Ectodermal cell (in vitro differentiated cells): Measurements from ENCODE around the gene MYCBP2.

Experiments used
- H3K27ac ChIP-seq: 2 replicates; pipeline ENCODE4 v1.7.0; 2013; ENCODE audit warnings: mild to moderate bottlenecking, low read depth, low read length; ENCODE audit not compliant: insufficient read depth, poor library complexity, severe bottlenecking
- H3K27me3 ChIP-seq: 2 replicates; pipeline ENCODE4 v1.7.0; 2013; ENCODE audit warnings: mild to moderate bottlenecking, low read length; ENCODE audit not compliant: insufficient read depth, control insufficient read depth, poor library complexity, severe bottlenecking
- H3K36me3 ChIP-seq: one replicate; pipeline ENCODE4 v1.7.0; 2013; ENCODE audit warnings: low read length; ENCODE audit not compliant: control insufficient read depth, insufficient read depth
- H3K4me1 ChIP-seq: one replicate; pipeline ENCODE4 v1.7.0; 2013; ENCODE audit warnings: low read length; ENCODE audit not compliant: control insufficient read depth, insufficient read depth
- H3K4me3 ChIP-seq: 2 replicates; pipeline ENCODE4 v1.7.0; 2013; ENCODE audit warnings: low read depth, low read length, control low read depth; ENCODE audit not compliant: insufficient read depth
- H3K9me3 ChIP-seq: 2 replicates; pipeline ENCODE4 v1.7.0; 2013; ENCODE audit warnings: mild to moderate bottlenecking, low read length, moderate library complexity; ENCODE audit not compliant: control insufficient read depth
- WGBS, 2 experiments: methylation state at CpG; one replicate each; pipeline ENCODE4 v1.1.7; 2013; ENCODE audit warnings: missing lambda C conversion rate in 2 of 2; 5-methylcytosine and 5-hydroxymethylcytosine counted together

MYCBP2 gene

DNA sequence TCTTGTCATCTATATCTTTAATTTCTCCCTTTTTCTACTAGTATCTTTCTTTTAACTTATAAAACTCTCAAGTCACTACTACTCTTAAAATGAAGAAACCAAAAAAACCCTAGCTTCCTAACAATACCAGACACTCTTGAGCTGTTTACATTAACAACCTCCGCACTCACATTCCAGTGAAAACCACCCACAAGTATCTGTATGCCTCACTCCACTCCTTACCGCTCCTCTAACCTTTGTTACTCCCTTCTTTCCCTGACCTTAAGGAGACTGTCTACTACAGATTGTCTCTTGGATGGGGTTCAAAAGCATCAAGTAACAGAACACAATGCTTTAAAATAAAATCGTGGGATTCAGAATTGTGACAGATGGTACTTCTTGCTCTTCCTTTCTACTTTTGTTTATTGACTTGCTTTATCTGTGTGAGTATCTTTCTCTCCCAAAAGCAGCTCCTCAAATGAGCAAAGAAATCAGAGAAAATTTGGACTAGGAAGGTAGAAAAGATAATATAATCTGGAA is 189.9 kb downstream of the MYCBP2 start:
- H3K4me3 ChIP-seq: no peak overlapping the region
- H3K27ac ChIP-seq: no peak overlapping the region
- H3K36me3 ChIP-seq: no peaks in the 10 kb centered on the region
- no peaks in the 10 kb centered on the region for H3K27me3 ChIP-seq
- no peaks in the 10 kb centered on the region for H3K9me3 ChIP-seq
- H3K4me1 ChIP-seq: no peaks in the 10 kb centered on the region
- WGBS, 2 experiments: 85 to 92% methylated on average over 3 of the region's 3 CpGs

DNA sequence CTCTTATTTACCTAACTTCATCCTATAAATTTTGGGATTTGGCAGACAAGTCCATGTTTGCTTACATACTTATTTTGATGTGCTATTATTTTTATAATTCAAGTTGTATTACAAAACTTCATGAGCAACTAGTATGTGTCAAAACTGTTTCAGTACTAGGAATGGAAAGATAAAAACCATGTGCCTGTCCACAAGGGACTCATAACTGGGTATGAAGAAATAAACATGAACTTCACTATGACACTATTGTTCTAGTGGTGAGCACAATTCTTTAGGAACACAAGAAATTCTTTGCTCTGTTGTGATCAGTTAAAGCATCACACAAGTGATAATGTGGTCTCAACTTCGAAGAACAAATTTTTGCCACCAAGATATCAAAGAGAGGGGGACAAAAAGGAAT is 202.5 kb downstream of the MYCBP2 start:
- WGBS, 2 experiments: 100% methylated on average over 1 of the region's 1 CpG
- Histone ChIP-seq H3K4me3 (no peak overlapping the region), H3K27ac (no peak overlapping the region), H3K4me1 (no peaks in the 10 kb centered on the region), H3K36me3 (no peaks in the 10 kb centered on the region), H3K27me3 (no peaks in the 10 kb centered on the region), H3K9me3 (no peaks in the 10 kb centered on the region)

DNA sequence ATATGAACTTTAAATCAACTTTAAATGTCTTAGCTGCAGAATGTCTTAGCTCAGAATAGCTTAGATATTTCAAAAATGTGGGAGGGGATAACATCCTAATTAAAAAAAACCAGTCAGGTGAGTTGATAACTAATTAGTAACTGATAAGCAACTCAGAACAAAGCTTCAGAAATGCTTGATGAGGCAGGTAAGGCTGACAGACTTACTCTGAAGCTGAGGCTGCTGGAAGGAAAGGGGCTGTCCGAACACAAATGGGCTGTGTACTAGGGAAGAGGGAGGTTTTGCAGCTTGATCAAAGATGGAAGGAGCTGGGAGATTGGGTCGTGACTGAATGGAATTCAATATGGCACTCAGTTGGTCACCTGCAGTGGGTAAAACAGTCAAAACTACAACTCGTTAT is 208.8 kb downstream of the MYCBP2 start:
- Histone ChIP-seq H3K27me3 (no peaks in the 10 kb centered on the region), H3K4me1 (no peaks in the 10 kb centered on the region), H3K9me3 (no peaks in the 10 kb centered on the region), H3K36me3 (no peaks in the 10 kb centered on the region), H3K27ac (no peak overlapping the region), H3K4me3 (no peak overlapping the region)
- WGBS, 2 experiments: 87 to 94% methylated on average over 2 to 3 of the region's 3 CpGs

GRCh38 chr13:77114271-77114670 is 212.6 kb downstream of the MYCBP2 start:
- H3K4me1 ChIP-seq: no peaks in the 10 kb centered on the region
- no peaks in the 10 kb centered on the region for H3K36me3 ChIP-seq
- H3K9me3 ChIP-seq: no peaks in the 10 kb centered on the region
- H3K27me3 ChIP-seq: no peaks in the 10 kb centered on the region
- H3K27ac ChIP-seq: no peak overlapping the region
- H3K4me3 ChIP-seq: no peak overlapping the region

DNA sequence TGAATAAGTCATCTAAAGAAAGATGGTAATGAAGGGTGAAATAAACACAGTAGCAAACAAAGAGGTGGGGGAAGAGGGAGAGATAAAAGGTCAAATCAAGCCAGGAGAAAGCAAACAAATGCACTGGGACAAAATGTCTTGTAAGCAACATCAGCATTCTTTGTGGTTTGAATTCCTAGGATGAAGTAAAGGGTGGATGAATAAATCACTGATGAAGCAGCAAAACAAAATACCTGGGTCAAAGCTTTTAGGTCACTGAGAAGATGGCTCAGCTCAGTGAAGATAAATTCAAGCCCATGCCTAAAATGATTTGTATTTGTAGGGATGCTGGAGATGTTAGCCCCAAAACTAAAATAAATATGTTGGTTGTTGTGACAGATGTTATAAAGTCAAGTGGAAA is 213.4 kb downstream of the MYCBP2 start:
- no peaks in the 10 kb centered on the region for H3K36me3 ChIP-seq
- H3K27me3 ChIP-seq: no peaks in the 10 kb centered on the region

GRCh38 chr13:77105051-77105450 is 221.8 kb downstream of the MYCBP2 start:
- Histone ChIP-seq H3K36me3 (no peaks in the 10 kb centered on the region), H3K4me1 (no peaks in the 10 kb centered on the region), H3K27me3 (no peaks in the 10 kb centered on the region), H3K27ac (no peak overlapping the region), H3K4me3 (no peak overlapping the region), H3K9me3 (no peaks in the 10 kb centered on the region)
- 86 to 88% methylated on average over 2 of the region's 2 CpGs for WGBS, 2 experiments

More for the DNA sequence above, 213.4 kb downstream of the MYCBP2 start:
- H3K27ac ChIP-seq: no peak overlapping the region
- no peaks in the 10 kb centered on the region for H3K4me1 ChIP-seq
- H3K9me3 ChIP-seq: no peaks in the 10 kb centered on the region
- H3K4me3 ChIP-seq: no peak overlapping the region

DNA sequence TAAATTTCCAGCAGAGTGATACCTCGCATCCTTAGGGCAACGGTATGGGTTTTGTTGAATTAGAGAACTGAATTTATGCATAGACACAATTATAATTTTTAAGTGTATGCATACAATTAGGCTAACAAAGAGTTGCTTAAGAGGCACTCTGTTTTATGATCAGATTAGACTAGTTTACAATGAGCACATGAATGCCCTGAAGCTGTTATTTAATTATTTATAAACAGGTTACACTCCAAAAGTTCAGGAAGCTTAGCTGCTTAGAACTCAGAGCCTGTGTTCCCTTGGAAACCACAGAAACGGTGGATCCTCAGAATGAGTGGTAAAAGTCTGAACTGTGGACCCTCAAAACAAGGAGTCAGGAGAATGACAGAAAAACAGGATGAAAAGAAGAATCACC is 227.5 kb downstream of the MYCBP2 start:
- no peaks in the 10 kb centered on the region for H3K27me3 ChIP-seq
- H3K36me3 ChIP-seq: no peaks in the 10 kb centered on the region
- H3K4me1 ChIP-seq: no peaks in the 10 kb centered on the region
- WGBS, 2 experiments: 93 to 96% methylated on average over 3 of the region's 3 CpGs
- no peaks in the 10 kb centered on the region for H3K9me3 ChIP-seq
- no peak overlapping the region for H3K4me3 ChIP-seq
- H3K27ac ChIP-seq: no peak overlapping the region

DNA sequence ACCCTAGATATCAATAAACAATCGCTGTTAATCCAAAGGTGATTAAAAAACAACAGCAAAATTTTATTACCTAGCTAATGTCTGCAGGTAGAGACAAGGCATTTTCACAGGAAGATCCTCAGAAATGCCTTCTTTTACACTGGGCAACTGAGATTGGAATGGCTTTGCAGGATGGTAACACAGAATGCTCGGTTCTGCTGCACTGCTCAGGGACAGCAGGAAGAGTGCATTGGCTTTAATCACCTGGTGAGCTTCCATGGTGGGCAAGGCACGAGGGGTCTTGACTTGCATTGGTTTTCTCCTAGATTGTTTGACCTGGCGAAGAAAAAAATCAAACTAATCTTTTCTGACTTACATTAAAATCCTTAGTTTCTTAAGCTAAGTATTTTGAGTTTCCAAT is 231.6 kb downstream of the MYCBP2 start:
- no peaks in the 10 kb centered on the region for H3K27me3 ChIP-seq
- no peak overlapping the region for H3K27ac ChIP-seq
- no peaks in the 10 kb centered on the region for H3K9me3 ChIP-seq
- no peaks in the 10 kb centered on the region for H3K4me1 ChIP-seq
- H3K36me3 ChIP-seq: no peaks in the 10 kb centered on the region
- H3K4me3 ChIP-seq: no peak overlapping the region
- WGBS, 2 experiments: 80 to 92% methylated on average over 3 to 4 of the region's 4 CpGs

DNA sequence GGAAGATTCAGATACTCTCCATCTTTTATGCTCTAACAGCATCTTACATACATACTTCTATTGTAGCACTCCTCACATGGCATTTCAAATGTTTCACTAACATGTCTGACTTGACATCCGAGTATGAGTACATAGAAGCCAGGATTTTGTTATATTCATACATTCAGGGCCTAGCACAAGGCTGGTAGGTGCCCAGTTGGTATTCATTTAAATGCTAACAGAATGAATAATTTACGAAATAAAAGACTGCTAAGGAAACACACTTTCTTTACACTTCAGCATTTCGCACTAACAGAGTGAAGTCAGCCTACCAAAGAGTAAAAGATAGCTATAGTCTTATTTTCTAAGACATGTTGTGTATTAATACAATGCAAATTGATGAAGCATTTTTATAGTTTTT is 232.1 kb downstream of the MYCBP2 start:
- no peaks in the 10 kb centered on the region for H3K36me3 ChIP-seq
- H3K4me1 ChIP-seq: no peaks in the 10 kb centered on the region
- 94 to 100% methylated on average over 2 to 3 of the region's 3 CpGs for WGBS, 2 experiments
- no peak overlapping the region for H3K27ac ChIP-seq
- no peaks in the 10 kb centered on the region for H3K27me3 ChIP-seq
- no peak overlapping the region for H3K4me3 ChIP-seq
- H3K9me3 ChIP-seq: no peaks in the 10 kb centered on the region

- Histone ChIP-seq H3K36me3 (no peaks in the 10 kb centered on the region), H3K27ac (no peak overlapping the region), H3K9me3 (no peaks in the 10 kb centered on the region), H3K4me3 (no peak overlapping the region), H3K27me3 (no peaks in the 10 kb centered on the region), H3K4me1 (no peaks in the 10 kb centered on the region)
- 100% methylated on average over 1 of the region's 1 CpG; no CpG with 5 or more reads in 1 of the 2 experiments for WGBS, 2 experiments
Measured at GRCh38 chr13:77093735-77094134, 233.2 kb downstream of the MYCBP2 start.

- no peaks in the 10 kb centered on the region for H3K4me1 ChIP-seq
- H3K4me3 ChIP-seq: no peak overlapping the region
- no peak overlapping the region for H3K27ac ChIP-seq
- no peaks in the 10 kb centered on the region for H3K27me3 ChIP-seq
- 96 to 98% methylated on average over 2 of the region's 2 CpGs for WGBS, 2 experiments
- peaks cover 6% of the 10 kb centered on the region for H3K36me3 ChIP-seq
- H3K9me3 ChIP-seq: no peaks in the 10 kb centered on the region
Measured at GRCh38 chr13:77084755-77085154, 242.1 kb downstream of the MYCBP2 start.
